Smooth muscle cell of the brain vasculature (primary cell): ENCODE data around the gene CHID1.

ENCODE experiments used
- DNase-seq: peaks from one replicate; pipeline ENCODE4 v3.0.0-alpha.2; 2012; ENCODE audit warnings: low read depth, low spot score

Gene CHID1

DNA sequence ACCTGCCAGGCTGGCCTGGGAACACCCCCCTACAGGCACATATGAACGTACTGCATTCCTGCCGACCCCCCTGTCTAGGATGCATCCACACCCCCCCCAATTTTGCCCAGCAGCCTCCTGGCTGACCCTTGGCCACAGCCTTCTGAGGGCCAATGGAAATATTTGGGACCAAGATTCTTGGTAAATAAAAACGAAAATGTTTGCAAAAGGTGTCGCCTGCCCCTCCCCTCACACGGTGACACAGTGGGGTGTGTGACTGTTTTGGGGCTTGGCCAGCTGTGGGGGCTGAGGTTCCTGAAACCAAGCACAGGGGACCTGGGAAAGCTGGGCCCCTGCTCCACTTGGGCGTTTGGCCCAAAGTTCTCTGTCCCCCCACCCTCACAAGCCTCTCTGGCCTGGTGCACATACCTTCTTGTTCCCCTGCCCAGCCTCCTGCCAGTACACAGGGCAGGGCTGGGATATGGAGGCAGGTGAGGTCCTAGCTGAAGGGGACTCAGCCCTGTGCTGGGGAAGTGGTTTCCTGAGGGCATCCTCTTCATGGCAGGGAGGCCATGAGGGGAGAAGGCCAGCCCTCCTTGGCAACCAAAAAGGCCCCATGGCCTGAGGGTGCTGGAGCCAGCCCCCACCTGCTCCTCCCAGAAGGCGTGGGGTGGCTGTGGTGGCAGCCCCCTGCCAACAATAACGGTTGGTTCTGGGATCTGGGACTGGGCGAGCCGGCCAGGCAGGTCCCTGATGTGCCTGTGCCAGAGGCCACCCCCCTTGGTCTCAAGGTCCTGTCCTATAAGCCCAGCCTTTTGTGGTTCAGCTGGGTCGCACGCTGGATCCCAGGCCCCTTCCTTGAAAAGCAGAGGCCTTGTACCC, 85.0 kb downstream of the CHID1 start:
- DNase-seq = no peak

- DNase-seq = no peak
Measured at GRCh38 chr11:824942-825341, 85.7 kb downstream of the CHID1 start.

GRCh38 chr11:824292-824880, 86.2 kb downstream of the CHID1 start:
- DNase-seq = no peak

DNA sequence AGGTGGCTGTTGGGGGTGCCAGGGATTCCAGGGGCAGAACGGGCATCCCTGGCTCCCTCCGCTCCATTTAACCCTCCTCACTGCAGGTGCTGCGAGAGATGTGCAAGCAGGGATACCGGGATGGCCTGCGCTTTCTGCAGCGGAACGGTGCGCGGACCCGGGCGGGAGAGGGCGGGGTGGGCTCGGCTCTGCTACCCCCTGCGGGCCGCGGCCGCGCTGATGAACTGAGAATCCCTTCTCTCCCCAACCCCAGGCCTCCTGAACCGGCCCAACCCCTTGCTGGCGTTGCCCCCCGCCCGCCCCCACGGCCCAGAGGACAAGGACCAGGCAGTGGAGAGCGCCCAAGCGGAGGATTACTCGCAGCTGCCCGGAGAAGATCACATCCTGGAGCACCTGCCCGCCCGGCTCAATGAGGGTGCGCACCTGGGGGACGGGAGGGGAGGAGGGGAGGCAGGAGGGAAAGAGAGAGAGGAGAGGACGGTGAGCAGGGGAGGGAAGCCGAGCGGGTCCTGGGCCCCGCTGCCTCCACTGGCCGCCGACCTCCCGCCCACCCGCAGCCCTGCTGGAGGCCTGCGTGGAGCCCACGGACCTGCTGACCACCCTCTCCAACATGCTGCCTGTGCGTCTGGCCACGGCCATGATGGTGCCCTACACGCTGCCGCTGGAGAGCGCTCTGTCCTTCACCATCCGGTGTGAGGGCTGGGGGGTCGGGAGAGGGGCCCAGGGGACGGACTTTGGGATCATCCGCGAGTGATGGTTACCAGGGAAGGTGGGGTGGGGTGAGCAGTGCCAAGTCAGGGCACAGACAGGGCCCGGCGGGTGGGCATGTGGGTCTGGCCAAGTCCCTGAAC, 86.9 kb downstream of the CHID1 start:
- DNase-seq = no peak

DNA sequence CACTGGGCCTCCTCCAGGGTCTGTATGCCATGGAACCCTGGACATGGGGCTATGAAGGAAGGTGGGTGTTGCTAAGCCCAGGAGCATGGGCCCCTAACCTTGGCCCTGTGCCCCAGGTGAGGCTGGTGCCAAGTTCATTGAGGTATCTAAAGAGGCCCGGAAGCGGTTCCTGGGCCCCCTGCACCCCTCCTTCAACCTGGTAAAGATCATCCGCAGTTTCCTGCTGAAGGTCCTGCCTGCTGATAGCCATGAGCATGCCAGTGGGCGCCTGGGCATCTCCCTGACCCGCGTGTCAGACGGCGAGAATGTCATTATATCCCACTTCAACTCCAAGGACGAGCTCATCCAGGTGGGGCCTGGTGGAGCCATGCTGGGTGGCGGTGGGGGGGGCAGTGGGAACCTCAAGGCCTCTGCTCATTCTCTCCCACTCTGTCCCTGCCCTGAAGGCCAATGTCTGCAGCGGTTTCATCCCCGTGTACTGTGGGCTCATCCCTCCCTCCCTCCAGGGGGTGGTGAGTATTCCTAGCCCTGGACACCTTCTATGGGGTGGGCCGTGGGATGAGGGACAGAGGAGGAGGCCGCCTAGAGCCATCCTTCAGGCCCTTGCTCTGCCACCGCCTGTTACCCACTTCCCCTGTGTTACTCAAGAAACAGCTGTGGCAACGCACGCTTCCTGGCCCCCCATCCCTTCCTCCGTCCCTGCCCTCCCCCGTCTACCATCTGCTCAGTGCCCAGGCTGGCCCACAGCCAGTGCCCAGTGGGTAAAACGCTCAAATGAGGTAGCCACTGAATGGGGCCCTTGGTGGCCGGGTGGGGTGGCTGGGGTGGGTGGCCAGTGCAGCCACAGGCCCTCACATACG, 88.9 kb downstream of the CHID1 start:
- no peak for DNase-seq

DNA sequence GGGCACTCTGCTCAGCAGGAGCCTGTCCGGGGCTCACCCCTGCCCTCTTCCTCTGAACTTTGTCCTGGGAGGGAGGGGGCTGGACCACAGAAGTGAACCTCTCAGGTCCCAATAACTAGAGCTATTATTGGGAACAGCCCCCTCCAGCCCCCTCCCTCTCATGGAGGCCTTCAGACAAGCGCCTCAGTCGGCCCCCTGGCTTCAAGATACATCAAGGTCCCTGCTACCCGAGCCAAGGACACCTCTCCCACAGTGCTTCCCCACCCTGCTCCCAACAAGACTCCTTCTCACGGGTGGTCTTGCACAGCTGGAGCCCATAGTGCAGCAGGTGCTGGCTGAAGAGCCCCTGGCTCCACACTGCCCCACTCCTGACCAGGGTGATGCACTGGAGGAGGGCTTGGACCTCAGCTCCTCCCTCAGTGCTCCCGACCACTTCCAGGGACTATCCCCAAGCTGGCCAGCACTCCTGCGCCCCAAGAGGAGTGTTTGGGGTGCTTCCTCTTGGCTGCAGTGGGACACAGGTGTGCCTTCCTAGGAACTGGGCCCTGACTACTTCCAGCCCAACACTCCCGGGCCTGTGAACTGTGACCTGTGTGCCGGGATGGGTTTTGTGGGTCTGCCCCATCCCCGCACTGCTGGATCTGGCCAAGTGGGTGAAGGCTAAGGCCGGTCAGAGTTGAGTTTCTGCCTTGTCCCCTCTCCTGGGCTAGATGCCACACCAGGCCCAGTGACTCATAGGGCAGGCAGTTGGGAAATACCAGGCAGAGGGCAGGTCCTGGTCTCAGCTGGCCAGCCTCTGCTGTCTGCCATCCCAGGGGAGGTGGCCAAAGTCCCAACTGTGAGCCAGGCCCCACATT, 89.7 kb downstream of the CHID1 start:
- DNase-seq = no peak

DNA sequence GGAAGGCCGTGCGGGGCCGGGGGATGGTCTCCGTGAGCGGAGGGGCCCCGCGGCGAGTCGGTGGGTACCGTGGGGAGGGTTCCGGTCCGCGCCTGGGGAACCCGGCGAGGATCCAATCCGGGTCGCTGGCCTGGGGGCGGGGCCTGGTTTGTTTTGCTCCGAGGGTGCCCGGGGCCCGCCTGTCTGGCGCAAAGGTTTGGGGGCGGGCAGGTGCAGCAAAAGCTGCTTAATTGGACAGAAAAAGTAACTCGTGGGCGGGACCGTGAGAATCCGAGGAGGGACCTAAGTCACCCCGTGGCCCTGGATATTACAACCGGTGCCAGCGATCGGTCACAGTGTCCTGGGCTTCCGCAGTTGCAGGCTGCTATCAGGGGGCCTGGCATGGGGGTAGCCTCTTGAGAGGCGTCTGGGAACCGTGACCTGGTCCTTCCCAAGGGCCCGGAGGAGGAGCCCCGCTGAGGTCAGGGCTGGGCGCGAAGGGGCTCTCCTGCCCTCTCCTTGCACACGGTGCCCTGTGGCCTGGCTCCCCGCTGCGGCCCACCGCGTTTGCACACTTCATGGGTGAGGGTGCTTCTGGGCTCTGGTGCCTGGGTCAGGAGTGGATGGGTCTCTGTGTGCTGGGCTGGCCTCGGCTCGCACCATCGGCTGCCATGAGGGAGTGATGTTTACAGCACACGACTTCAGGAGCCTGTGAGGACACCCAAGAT, 90.5 kb downstream of the CHID1 start:
- no peak for DNase-seq

GRCh38 chr11:819129-819931, 91.3 kb downstream of the CHID1 start:
- DNase-seq = no peak

- no peak for DNase-seq
Measured at GRCh38 chr11:818396-819128, 92.0 kb downstream of the CHID1 start, which contains the start of gene PNPLA2. Gene PNPLA2, plus strand, starts transcription at chr11:818914. Its CDS starts 805 bp downstream, at chr11:819719.
